ENCODE measurements around the gene GIT2. TPM values are rescaled to one million over a fixed set of nuclear protein-coding genes. Genes with fewer than 3 reads are reported as not detected.
"Not testable (repeated sequence)": the region's sequence is repeated elsewhere in the genome, so short reads cannot be mapped to it uniquely, and the experiment has no call there.

The GIT2 gene
- total and polyA plus RNA-seq, 4 donors = 9.3 to 78.0 (median 39.6) TPM

DNA sequence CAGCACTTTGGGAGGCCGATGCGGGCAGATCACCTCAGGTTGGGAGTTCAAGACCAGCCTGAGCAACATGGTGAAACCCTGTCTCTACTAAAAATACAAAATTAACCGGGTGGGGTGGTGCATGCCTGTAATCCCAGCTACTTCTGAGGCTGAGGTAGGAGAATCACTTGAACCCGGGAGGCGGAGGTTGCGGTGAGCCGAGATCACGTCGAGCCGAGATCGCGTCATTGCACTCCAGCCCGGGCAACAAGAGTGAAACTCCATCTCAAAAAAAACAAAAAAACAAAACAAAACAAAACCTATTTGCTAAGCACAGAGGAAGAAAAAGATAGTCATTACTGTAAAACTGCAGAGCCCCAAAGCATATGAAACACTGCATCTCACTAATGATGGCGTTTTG is 66.8 kb downstream of the GIT2 start:
- H3K4me3 ChIP-seq (ENCODE audit: low read length in 2 of 2); H3K36me3 ChIP-seq (ENCODE audit: control insufficient read depth in 1 of 2, insufficient read depth in 2 of 2, low read length in 1 of 2); intact Hi-C loops (cut with DNase I); H3K27ac ChIP-seq (ENCODE audit: low read depth in 1 of 2, low read length in 2 of 2); H3K4me1 ChIP-seq (ENCODE audit: control insufficient read depth in 1 of 2, insufficient read depth in 2 of 2, low read length in 2 of 2); DNase-seq; H3K9me3 ChIP-seq (ENCODE audit: control insufficient read depth, low read length); H3K27me3 ChIP-seq (ENCODE audit: control insufficient read depth in 1 of 2, insufficient read depth in 2 of 2, low read length in 1 of 2); ATAC-seq (ENCODE audit: low FRiP score): not testable (repeated sequence)
- 93 to 94% methylated on average over 14 of the region's 14 CpGs for WGBS, 2 donors

DNA sequence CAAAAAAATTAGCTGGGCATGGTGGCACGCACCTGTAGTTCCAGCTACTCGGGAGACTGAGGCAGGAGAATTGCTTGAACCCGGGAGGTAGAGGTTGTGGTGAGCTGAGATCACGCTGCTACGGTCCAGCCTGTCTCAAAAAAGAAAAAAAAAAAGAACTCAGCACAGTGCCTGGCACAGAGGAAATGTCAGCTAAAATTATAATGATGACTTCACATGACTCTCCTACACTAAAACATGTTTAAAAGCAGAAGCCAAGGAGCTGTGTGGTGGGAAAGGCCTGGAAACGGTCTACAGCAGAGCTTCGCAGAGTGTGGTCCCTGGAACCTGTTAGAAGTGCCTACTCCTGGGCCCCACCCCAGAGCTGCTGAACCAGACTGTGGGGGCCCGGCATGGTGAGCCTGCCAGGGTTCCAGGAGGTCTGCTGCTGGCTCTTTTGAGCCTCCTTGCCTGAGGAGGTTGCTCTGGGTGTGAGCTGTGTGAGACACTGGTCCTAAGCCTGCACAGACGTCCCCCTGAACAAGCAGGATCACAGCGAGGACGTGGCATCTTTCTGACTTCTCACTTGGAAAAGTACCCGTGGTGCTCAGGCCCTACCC is 68.0 kb downstream of the GIT2 start:
- 79 to 85% methylated on average over 12 of the region's 12 CpGs for WGBS, 2 donors
- ATAC-seq (ENCODE audit: low FRiP score) = peak; percentile 6

DNA sequence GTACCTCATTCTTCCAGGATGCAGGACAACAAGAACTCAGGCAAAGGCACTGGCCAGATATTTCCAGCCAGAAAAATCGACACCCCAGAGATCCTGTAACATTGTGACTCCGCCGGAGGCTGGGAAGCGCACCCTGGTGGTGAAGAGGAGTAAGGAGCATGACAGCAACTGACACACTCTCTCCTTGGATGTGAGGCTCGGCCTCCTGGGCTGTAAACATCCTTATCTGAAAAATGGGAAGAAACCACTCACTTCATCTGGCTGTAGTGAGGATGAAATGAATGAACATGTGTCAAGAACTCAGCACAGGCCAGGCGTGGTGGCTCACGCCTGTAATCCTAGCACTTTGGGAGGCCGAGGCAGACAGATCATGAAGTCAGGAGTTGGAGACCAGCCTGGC is 68.5 kb downstream of the GIT2 start:
- H3K36me3 ChIP-seq (ENCODE audit: control insufficient read depth in 1 of 2, insufficient read depth in 2 of 2, low read length in 1 of 2) = peaks cover 2 to 6% of the 10 kb centered on the region in 2 donors
- DNase-seq = peak; percentile 56 to 76
- intact Hi-C loops (cut with DNase I) = no loop called here
- H3K27me3 ChIP-seq (ENCODE audit: control insufficient read depth in 1 of 2, insufficient read depth in 2 of 2, low read length in 1 of 2) = no peaks in the 10 kb centered on the region
- H3K27ac ChIP-seq (ENCODE audit: low read depth in 1 of 2, low read length in 2 of 2) = no peak overlapping the region
- WGBS, 2 donors = 80 to 83% methylated on average over 8 of the region's 8 CpGs
- H3K4me3 ChIP-seq (ENCODE audit: low read length in 2 of 2) = no peak overlapping the region
- H3K4me1 ChIP-seq (ENCODE audit: control insufficient read depth in 1 of 2, insufficient read depth in 2 of 2, low read length in 2 of 2) = no peaks in the 10 kb centered on the region
- H3K9me3 ChIP-seq (ENCODE audit: control insufficient read depth, low read length) = no peaks in the 10 kb centered on the region
- no peak for ATAC-seq (ENCODE audit: low FRiP score)

More for the DNA sequence above, 68.0 kb downstream of the GIT2 start:
- H3K9me3 ChIP-seq (ENCODE audit: control insufficient read depth, low read length) = no peaks in the 10 kb centered on the region
- intact Hi-C loops (cut with DNase I) = no loop called here
- no peaks in the 10 kb centered on the region for H3K27me3 ChIP-seq (ENCODE audit: control insufficient read depth in 1 of 2, insufficient read depth in 2 of 2, low read length in 1 of 2)
- no peak overlapping the region for H3K27ac ChIP-seq (ENCODE audit: low read depth in 1 of 2, low read length in 2 of 2)
- peaks cover 6 to 8% of the 10 kb centered on the region in 2 donors for H3K36me3 ChIP-seq (ENCODE audit: control insufficient read depth in 1 of 2, insufficient read depth in 2 of 2, low read length in 1 of 2)
- no peak overlapping the region for H3K4me3 ChIP-seq (ENCODE audit: low read length in 2 of 2)
- H3K4me1 ChIP-seq (ENCODE audit: control insufficient read depth in 1 of 2, insufficient read depth in 2 of 2, low read length in 2 of 2) = no peaks in the 10 kb centered on the region
- DNase-seq = no peak

DNA sequence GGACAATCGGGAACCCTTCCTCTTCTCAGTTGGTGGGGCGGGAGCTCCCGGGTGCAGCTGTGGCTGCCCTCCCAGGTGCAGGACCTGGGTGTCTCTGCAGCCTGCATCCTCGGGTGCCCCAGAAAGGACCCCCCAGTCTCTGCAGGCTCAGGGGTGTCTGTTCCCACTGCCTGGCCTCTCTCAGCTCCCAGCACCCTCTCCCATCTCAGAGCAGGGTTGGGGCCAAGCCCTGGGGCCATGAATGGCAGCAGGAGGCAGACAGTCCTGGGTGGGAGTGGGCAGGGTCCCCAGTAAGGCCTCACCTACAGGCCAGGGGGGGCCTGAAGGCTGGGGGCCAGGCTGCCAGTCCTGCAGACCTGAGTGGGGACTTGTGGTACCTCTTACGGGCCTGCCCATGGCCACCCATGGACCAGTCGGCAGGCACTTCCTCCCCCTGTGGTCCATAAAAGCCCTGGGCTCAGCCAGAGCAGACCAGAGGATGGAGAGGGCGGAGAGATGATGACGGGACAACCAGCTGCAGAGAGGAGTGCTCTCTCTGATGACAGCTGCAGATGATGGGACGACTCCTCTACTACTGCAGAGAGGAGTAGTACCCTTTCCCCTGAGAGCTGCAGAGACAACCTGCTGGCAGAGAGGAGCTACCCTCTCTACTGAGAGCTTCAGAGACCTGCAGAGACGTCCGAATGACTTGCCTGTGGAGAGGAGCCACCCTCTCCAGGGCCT is 69.5 kb downstream of the GIT2 start:
- no peak for ATAC-seq (ENCODE audit: low FRiP score)
- 87 to 88% methylated on average over 11 of the region's 11 CpGs for WGBS, 2 donors

DNA sequence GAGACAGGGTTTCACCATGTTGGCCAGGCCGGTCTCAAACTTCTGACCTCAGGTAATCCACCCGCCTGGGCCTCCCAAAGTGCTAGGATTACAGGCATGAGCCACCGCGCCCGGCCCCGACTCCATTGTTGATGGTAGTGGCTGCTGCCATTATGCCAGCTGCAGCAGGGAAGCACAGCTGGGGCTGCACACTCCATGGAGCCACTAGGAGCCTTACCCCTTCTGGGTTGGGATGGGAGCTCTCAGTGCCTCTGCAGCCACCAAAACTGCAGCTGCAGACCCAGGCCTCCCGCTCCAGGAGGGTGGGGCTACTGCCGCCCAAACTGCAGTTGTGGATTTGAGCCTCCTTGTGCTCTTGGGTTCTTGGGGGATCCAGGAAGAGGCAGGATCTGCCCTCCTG is 70.2 kb downstream of the GIT2 start:
- H3K27ac ChIP-seq (ENCODE audit: low read depth in 1 of 2, low read length in 2 of 2) = no peak overlapping the region
- H3K4me3 ChIP-seq (ENCODE audit: low read length in 2 of 2) = no peak overlapping the region
- 93 to 95% methylated on average over 8 of the region's 8 CpGs for WGBS, 2 donors
- DNase-seq = peak in 1 of 2 donors; percentile 58
- intact Hi-C loops (cut with DNase I) = no loop called here
- no peak for ATAC-seq (ENCODE audit: low FRiP score)
- H3K9me3 ChIP-seq (ENCODE audit: control insufficient read depth, low read length) = no peaks in the 10 kb centered on the region
- H3K4me1 ChIP-seq (ENCODE audit: control insufficient read depth in 1 of 2, insufficient read depth in 2 of 2, low read length in 2 of 2) = no peaks in the 10 kb centered on the region
- peaks cover 0 to 2% of the 10 kb centered on the region in 2 donors for H3K36me3 ChIP-seq (ENCODE audit: control insufficient read depth in 1 of 2, insufficient read depth in 2 of 2, low read length in 1 of 2)
- H3K27me3 ChIP-seq (ENCODE audit: control insufficient read depth in 1 of 2, insufficient read depth in 2 of 2, low read length in 1 of 2) = no peaks in the 10 kb centered on the region

More for the DNA sequence above, 69.5 kb downstream of the GIT2 start:
- intact Hi-C loops (cut with DNase I) = no loop called here
- peak in 1 of 2 donors; percentile 63 for DNase-seq
- no peaks in the 10 kb centered on the region for H3K9me3 ChIP-seq (ENCODE audit: control insufficient read depth, low read length)
- no peaks in the 10 kb centered on the region for H3K27me3 ChIP-seq (ENCODE audit: control insufficient read depth in 1 of 2, insufficient read depth in 2 of 2, low read length in 1 of 2)
- no peak overlapping the region for H3K4me3 ChIP-seq (ENCODE audit: low read length in 2 of 2)
- peaks cover 2 to 3% of the 10 kb centered on the region in 2 donors for H3K36me3 ChIP-seq (ENCODE audit: control insufficient read depth in 1 of 2, insufficient read depth in 2 of 2, low read length in 1 of 2)
- no peak overlapping the region for H3K27ac ChIP-seq (ENCODE audit: low read depth in 1 of 2, low read length in 2 of 2)
- H3K4me1 ChIP-seq (ENCODE audit: control insufficient read depth in 1 of 2, insufficient read depth in 2 of 2, low read length in 2 of 2) = no peaks in the 10 kb centered on the region

DNA sequence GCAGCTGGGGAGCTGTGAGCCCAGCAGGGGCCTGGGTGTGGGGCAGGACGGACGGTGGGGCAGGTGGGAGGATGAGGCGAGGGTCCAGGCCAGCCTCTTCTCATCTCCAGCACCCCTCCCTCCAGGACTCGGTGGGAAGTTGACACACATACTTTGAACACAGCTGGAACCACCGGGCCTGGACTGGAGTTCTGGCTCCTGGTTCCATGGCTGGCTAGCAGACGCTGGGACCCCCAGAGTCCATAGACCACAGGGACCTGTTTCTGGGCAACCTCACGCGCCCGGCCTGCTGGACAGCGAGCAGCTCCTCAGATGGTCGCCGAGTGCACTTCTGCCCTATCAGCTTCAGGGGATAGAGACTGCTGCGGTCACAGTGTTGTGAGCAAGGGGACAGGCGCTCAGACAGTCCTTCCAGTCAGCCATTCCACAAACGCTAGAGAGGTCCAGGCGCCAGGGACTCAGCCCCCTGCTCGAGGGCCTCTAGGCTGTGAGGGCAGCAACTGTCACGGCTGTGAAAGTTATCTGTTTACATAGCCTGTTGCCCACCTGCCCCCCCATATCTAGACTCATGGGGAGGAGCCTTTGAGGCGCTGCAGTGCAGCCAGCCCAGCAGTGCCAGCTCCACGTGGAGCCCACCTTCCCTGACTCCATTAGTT is 70.9 kb downstream of the GIT2 start:
- peak in 1 of 2 donors; percentile 72 for DNase-seq
- H3K36me3 ChIP-seq (ENCODE audit: control insufficient read depth in 1 of 2, insufficient read depth in 2 of 2, low read length in 1 of 2) = no peaks in the 10 kb centered on the region
- no peak overlapping the region for H3K4me3 ChIP-seq (ENCODE audit: low read length in 2 of 2)
- intact Hi-C loops (cut with DNase I) = no loop called here
- no peak overlapping the region for H3K27ac ChIP-seq (ENCODE audit: low read depth in 1 of 2, low read length in 2 of 2)
- H3K27me3 ChIP-seq (ENCODE audit: control insufficient read depth in 1 of 2, insufficient read depth in 2 of 2, low read length in 1 of 2) = no peaks in the 10 kb centered on the region
- no peaks in the 10 kb centered on the region for H3K4me1 ChIP-seq (ENCODE audit: control insufficient read depth in 1 of 2, insufficient read depth in 2 of 2, low read length in 2 of 2)
- 64 to 72% methylated on average over 20 of the region's 20 CpGs for WGBS, 2 donors
- ATAC-seq (ENCODE audit: low FRiP score) = no peak
- H3K9me3 ChIP-seq (ENCODE audit: control insufficient read depth, low read length) = no peaks in the 10 kb centered on the region

DNA sequence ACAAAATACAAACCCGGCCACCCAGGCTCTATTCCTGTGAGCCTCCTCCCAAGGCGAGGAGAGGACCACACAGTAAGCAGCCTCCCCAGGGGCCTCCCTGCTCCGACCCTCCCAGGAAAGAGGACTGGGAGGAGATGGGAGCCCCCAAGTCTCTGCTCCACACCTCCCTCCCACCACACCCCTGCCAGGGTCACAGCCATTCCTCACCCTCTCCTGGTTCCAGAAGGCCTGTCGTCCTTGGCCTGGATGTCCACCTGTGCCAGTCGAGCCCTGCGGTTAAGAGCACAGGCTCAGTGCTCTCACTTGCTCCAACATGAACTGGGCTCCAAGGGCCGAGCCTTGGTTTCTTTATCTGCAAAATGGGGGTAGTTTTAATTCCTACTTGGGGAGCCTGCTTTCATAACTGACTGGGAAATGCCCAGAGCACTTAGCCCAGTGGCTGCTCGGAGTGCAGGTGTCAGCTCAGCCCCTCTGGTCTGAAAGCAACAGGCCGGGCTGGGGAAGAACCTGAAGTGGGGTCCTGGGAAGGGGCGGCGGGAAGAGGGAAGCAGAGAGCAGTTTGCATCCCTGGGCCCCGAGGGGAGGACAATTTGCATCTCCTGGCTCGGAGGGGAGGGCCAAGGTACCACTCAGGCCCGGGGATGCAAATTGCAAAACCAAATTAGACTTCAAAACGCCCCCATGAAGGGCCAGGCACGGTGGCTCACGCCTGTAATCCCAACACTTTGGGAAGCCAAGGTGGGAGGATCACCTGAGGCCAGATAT is 72.5 kb downstream of the GIT2 start:
- no peaks in the 10 kb centered on the region for H3K4me1 ChIP-seq (ENCODE audit: control insufficient read depth in 1 of 2, insufficient read depth in 2 of 2, low read length in 2 of 2)
- no peak overlapping the region for H3K27ac ChIP-seq (ENCODE audit: low read depth in 1 of 2, low read length in 2 of 2)
- ATAC-seq (ENCODE audit: low FRiP score) (no peak), DNase-seq (peak in 1 of 2 donors; percentile 59)
- H3K27me3 ChIP-seq (ENCODE audit: control insufficient read depth in 1 of 2, insufficient read depth in 2 of 2, low read length in 1 of 2) = no peaks in the 10 kb centered on the region
- intact Hi-C loops (cut with DNase I) = no loop called here
- H3K36me3 ChIP-seq (ENCODE audit: control insufficient read depth in 1 of 2, insufficient read depth in 2 of 2, low read length in 1 of 2) = no peaks in the 10 kb centered on the region
- WGBS, 2 donors = 74 to 75% methylated on average over 17 of the region's 17 CpGs
- no peaks in the 10 kb centered on the region for H3K9me3 ChIP-seq (ENCODE audit: control insufficient read depth, low read length)
- H3K4me3 ChIP-seq (ENCODE audit: low read length in 2 of 2) = no peak overlapping the region

DNA sequence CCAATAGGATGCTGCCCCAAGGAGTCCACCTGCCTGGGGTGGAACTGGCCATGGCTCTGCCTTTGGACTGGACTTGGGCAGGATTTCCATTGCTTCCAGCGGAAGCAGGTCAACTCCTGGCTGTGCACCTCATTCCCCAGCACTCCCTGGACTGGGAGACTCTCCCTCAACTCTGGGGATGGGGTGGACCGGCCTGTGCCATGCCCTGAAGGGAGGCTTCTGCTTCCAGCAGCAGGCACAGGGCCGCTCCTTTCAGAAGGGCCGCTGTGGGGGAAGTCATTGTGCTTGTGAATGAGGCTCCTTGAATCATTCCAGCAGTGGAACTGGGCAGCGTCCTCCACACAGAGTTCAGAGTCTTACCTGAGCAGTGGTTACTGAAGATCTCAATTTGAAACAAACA is 73.1 kb downstream of the GIT2 start:
- Histone ChIP-seq H3K27me3 (ENCODE audit: control insufficient read depth in 1 of 2, insufficient read depth in 2 of 2, low read length in 1 of 2) (no peaks in the 10 kb centered on the region), H3K9me3 (ENCODE audit: control insufficient read depth, low read length) (no peaks in the 10 kb centered on the region), H3K4me3 (ENCODE audit: low read length in 2 of 2) (no peak overlapping the region), H3K4me1 (ENCODE audit: control insufficient read depth in 1 of 2, insufficient read depth in 2 of 2, low read length in 2 of 2) (no peaks in the 10 kb centered on the region), H3K27ac (ENCODE audit: low read depth in 1 of 2, low read length in 2 of 2) (no peak overlapping the region), H3K36me3 (ENCODE audit: control insufficient read depth in 1 of 2, insufficient read depth in 2 of 2, low read length in 1 of 2) (no peaks in the 10 kb centered on the region)
- ATAC-seq (ENCODE audit: low FRiP score) (no peak), DNase-seq (peak in 1 of 2 donors; percentile 51)
- WGBS, 2 donors = 84 to 86% methylated on average over 5 of the region's 5 CpGs
- intact Hi-C loops (cut with DNase I) = no loop called here

Data from aorta (tissue), 5 donors.